Measurements from ENCODE around the gene ODAM. TPM values are rescaled to one million over a fixed set of nuclear protein-coding genes. Genes with fewer than 3 reads are reported as not detected.

ODAM gene
- polyA plus RNA-seq, 1 experiment, result not detected

DNA sequence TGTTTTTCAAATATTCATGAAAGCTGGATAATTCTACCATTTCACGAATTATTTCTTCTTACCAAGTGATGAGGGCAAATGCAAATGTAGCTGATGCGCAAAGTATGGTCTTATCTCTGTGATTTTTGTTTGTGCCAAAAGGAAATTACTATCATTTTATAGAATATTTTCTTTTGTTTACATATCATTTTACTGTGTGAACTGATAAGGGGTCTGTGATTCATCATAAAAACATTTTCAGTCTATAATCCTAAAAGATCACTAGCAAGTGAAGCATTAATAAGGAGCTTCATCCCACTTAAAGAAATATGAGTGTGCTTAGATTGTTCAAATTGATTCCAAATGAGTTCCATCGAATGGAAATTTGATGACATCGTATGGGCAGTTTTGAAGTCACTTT, 47.6 kb downstream of the ODAM start:
- DNase-seq (ENCODE audit: low read depth, low spot score), result no peak
- POLR2A ChIA-PET, result no interaction called here
- CTCF ChIA-PET, result interaction anchor here (1.0 kb wide), 1 partner anchor 11 kb away, joined by 3 read pairs; no protein-coding TSS in a partner anchor
- H3K27me3 ChIP-seq (ENCODE audit: control insufficient read depth, insufficient read depth, low read length), result no peaks in the 10 kb centered on the region
- no peak for TF ChIP-seq CTCF (IDR thresholded peaks at IDR 0.05; ENCODE audit: low read depth, low read length)
- no peaks in the 10 kb centered on the region for H3K9me3 ChIP-seq (ENCODE audit: control insufficient read depth, insufficient read depth, low read length)
- H3K4me3 ChIP-seq (ENCODE audit: low read depth, low read length), result no peak overlapping the region
- H3K27ac ChIP-seq (ENCODE audit: low read depth, low read length), result no peak overlapping the region

GRCh38 chr4:70251250-70251944, 55.9 kb downstream of the ODAM start:
- no peaks in the 10 kb centered on the region for H3K27me3 ChIP-seq (ENCODE audit: control insufficient read depth, insufficient read depth, low read length)
- H3K27ac ChIP-seq (ENCODE audit: low read depth, low read length), result no peak overlapping the region
- ChIA-PET CTCF (no interaction called here), POLR2A (no interaction called here)
- no peaks in the 10 kb centered on the region for H3K9me3 ChIP-seq (ENCODE audit: control insufficient read depth, insufficient read depth, low read length)
- no peak for DNase-seq (ENCODE audit: low read depth, low spot score)
- H3K4me3 ChIP-seq (ENCODE audit: low read depth, low read length), result no peak overlapping the region
- TF ChIP-seq CTCF (IDR thresholded peaks at IDR 0.05; ENCODE audit: low read depth, low read length), result no peak

DNA sequence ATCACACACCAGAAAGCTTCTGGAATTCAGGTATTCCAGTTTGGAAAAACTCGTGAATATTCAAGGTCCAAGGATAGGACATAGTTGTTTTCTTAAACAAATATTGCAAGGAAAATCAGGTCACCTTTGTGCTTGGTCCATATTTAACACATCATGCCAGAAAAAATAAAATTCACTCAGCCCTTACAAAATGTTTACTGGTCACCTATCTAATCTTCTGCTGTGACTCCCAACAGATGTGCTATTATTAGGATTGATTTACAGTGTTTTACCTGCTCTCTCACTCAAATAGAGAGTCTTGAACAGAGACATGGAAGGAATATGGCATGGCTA, 56.4 kb downstream of the ODAM start:
- POLR2A ChIA-PET, result no interaction called here
- Histone ChIP-seq H3K9me3 (ENCODE audit: control insufficient read depth, insufficient read depth, low read length) (no peaks in the 10 kb centered on the region), H3K27ac (ENCODE audit: low read depth, low read length) (no peak overlapping the region), H3K27me3 (ENCODE audit: control insufficient read depth, insufficient read depth, low read length) (no peaks in the 10 kb centered on the region), H3K4me3 (ENCODE audit: low read depth, low read length) (no peak overlapping the region)
- TF ChIP-seq CTCF (IDR thresholded peaks at IDR 0.05; ENCODE audit: low read depth, low read length), result no peak
- CTCF ChIA-PET, result no interaction called here
- DNase-seq (ENCODE audit: low read depth, low spot score), result no peak

Other genes with a start within 250 kb of the ODAM start
- gene CSN2, start 230.0 kb upstream of the ODAM start, polyA plus RNA-seq (2011; rRNA removed), result not detected in 2 replicates
- not detected in 2 replicates for gene STATH, start 199.8 kb upstream of the ODAM start, polyA plus RNA-seq (2011; rRNA removed)
- not detected in 2 replicates for gene HTN3, start 167.3 kb upstream of the ODAM start, polyA plus RNA-seq (2011; rRNA removed)
- not detected in 2 replicates for gene HTN1, start 145.3 kb upstream of the ODAM start, polyA plus RNA-seq (2011; rRNA removed)
- not detected in 2 replicates for gene PRR27, start 41.5 kb upstream of the ODAM start, polyA plus RNA-seq (2011; rRNA removed)
- not detected in 2 replicates for gene FDCSP, start 30.4 kb downstream of the ODAM start, polyA plus RNA-seq (2011; rRNA removed)
- not detected in 2 replicates for gene CSN3, start 46.9 kb downstream of the ODAM start, polyA plus RNA-seq (2011; rRNA removed)
- not detected in 2 replicates for gene CABS1, start 139.3 kb downstream of the ODAM start, polyA plus RNA-seq (2011; rRNA removed)
- gene SMR3A, start 165.0 kb downstream of the ODAM start, polyA plus RNA-seq (2011; rRNA removed), result not detected in 2 replicates
- not detected in 2 replicates for gene SMR3B, start 187.4 kb downstream of the ODAM start, polyA plus RNA-seq (2011; rRNA removed)
- not detected in 2 replicates for gene OPRPN, start 202.2 kb downstream of the ODAM start, polyA plus RNA-seq (2011; rRNA removed)

All from AG04450 (cell line).